Tibial artery (tissue), 4 donors: Measurements from ENCODE around the gene GATAD2A.

Experiments
- DNase-seq, 2 donors: peaks; one replicate each; pipeline ENCODE4 v3.0.0-alpha.2; 2019
- H3K27ac ChIP-seq, 2 donors: fragments of 200-600 bp; sonication (generic) in 1 of 2; 1 replicate in 1 of 2; 2 replicates in 1 of 2; pipeline ENCODE4 v1.5.1; 2018 to 2019; ENCODE audit warnings: mild to moderate bottlenecking in 1 of 2
- H3K27me3 ChIP-seq, 2 donors: fragments of 200-600 bp; sonication (generic) in 1 of 2; one replicate each; pipeline versions ENCODE4 v1.5.1 to v1.6.0; 2016 to 2019
- H3K36me3 ChIP-seq, 3 donors: fragments of 200-600 bp; sonication (generic) in 2 of 3; one replicate each; pipeline ENCODE4 v1.5.1; 2016 to 2019; ENCODE audit warnings: mild to moderate bottlenecking in 2 of 3
- H3K4me1 ChIP-seq, 4 donors: fragments of 200-600 bp; sonication (generic) in 2 of 4; 1 replicate in 3 of 4; 2 replicates in 1 of 4; pipeline ENCODE4 v1.5.1; 2016 to 2019
- H3K4me3 ChIP-seq, 2 donors: fragments of 200-600 bp; sonication (generic) in 1 of 2; 1 replicate in 1 of 2; 2 replicates in 1 of 2; pipeline ENCODE4 v1.5.1; 2018 to 2019; ENCODE audit warnings: mild to moderate bottlenecking in 2 of 2
- H3K9me3 ChIP-seq, 3 donors: fragments of 200-600 bp; sonication (generic) in 1 of 3; one replicate each; pipeline ENCODE4 v1.5.1; 2016 to 2019
- CTCF ChIP-seq, 2 experiments: fragments of 200-600 bp in 1 of 2; fragments of 450-650 bp in 1 of 2; IDR thresholded peaks; one replicate each; pipeline ENCODE4 v1.5.1; 2017 to 2019; ENCODE audit warnings: antibody characterized with exemption in 2 of 2, mild to moderate bottlenecking in 1 of 2, moderate library complexity in 1 of 2
- intact Hi-C: fragments of 100-400 bp; cut with DNase I; formaldehyde crosslinking; loops from one replicate; pipeline ENCODE4 v1.15.0; 2023; ENCODE audit warnings: low total_unique reads

Gene GATAD2A

GRCh38 chr19:19507354-19507753, 101.9 kb downstream of the GATAD2A start:
- Histone ChIP-seq H3K4me1 (no peaks in the 10 kb centered on the region), H3K4me3 (no peak overlapping the region), H3K27me3 (no peaks in the 10 kb centered on the region), H3K36me3 (peaks cover 31 to 49% (median 34%) of the 10 kb centered on the region in 3 donors), H3K9me3 (no peaks in the 10 kb centered on the region), H3K27ac (no peak overlapping the region)
- intact Hi-C loops = no loop called here
- TF ChIP-seq CTCF (IDR thresholded peaks at IDR 0.05) = no peak
- no peak for DNase-seq

- Histone ChIP-seq H3K27me3 (no peaks in the 10 kb centered on the region), H3K4me3 (no peak overlapping the region), H3K4me1 (no peaks in the 10 kb centered on the region), H3K36me3 (peaks cover 25 to 40% (median 26%) of the 10 kb centered on the region in 3 donors), H3K27ac (no peak overlapping the region), H3K9me3 (no peaks in the 10 kb centered on the region)
- intact Hi-C loops = no loop called here
- no peak for DNase-seq
- no peak for TF ChIP-seq CTCF (IDR thresholded peaks at IDR 0.05)
Measured at GRCh38 chr19:19508217-19508616, 102.7 kb downstream of the GATAD2A start.

- no peak for TF ChIP-seq CTCF (IDR thresholded peaks at IDR 0.05)
- Histone ChIP-seq H3K4me3 (no peak overlapping the region), H3K27me3 (no peaks in the 10 kb centered on the region), H3K36me3 (peaks cover 14 to 18% (median 16%) of the 10 kb centered on the region in 3 donors), H3K9me3 (no peaks in the 10 kb centered on the region), H3K27ac (no peak overlapping the region), H3K4me1 (peaks cover 0 to 11% (median 2%) of the 10 kb centered on the region in 4 donors)
- no peak for DNase-seq
- intact Hi-C loops = no loop called here
Measured at GRCh38 chr19:19510432-19510831, 105.0 kb downstream of the GATAD2A start.

GRCh38 chr19:19513682-19514081, 108.2 kb downstream of the GATAD2A start:
- Histone ChIP-seq H3K27ac (no peak overlapping the region), H3K36me3 (no peaks in the 10 kb centered on the region), H3K4me1 (peaks cover 0 to 32% (median 21%) of the 10 kb centered on the region in 4 donors), H3K9me3 (no peaks in the 10 kb centered on the region), H3K27me3 (no peaks in the 10 kb centered on the region), H3K4me3 (peak overlapping the region; percentile 19 to 35)
- intact Hi-C loops = no loop called here
- DNase-seq = no peak
- TF ChIP-seq CTCF (IDR thresholded peaks at IDR 0.05) = no peak

GRCh38 chr19:19514215-19514657, 108.8 kb downstream of the GATAD2A start:
- Histone ChIP-seq H3K27me3 (no peaks in the 10 kb centered on the region), H3K36me3 (peaks cover 0 to 4% (median 2%) of the 10 kb centered on the region in 3 donors), H3K27ac (no peak overlapping the region), H3K4me3 (peak overlapping the region; percentile 19 to 35), H3K9me3 (no peaks in the 10 kb centered on the region), H3K4me1 (peaks cover 0 to 32% (median 23%) of the 10 kb centered on the region in 4 donors)
- TF ChIP-seq CTCF (IDR thresholded peaks at IDR 0.05) = no peak
- intact Hi-C loops = no loop called here
- DNase-seq = peak in 1 of 2 donors; percentile 83
